Neural progenitor cell (in vitro differentiated cells): ENCODE data around the gene PTPRK.

Experiments used
- EZH2 ChIP-seq: fragments of 200-600 bp; sonication (generic); IDR thresholded peaks from 2 replicates; pipeline ENCODE4 v1.6.1; 2017; ENCODE audit warnings: antibody characterized with exemption, mild to moderate bottlenecking, moderate library complexity
- EZH2phosphoT487 ChIP-seq: fragments of 200-600 bp; sonication (generic); IDR thresholded peaks from 2 replicates; pipeline ENCODE4 v1.6.1; 2017; ENCODE audit warnings: antibody characterized with exemption
- TF ChIP-seq, protein P1 (sequence below): fragments of 200-600 bp; sonication (generic); IDR thresholded peaks from 2 replicates; pipeline ENCODE4 v1.5.1; 2017; ENCODE audit warnings: antibody characterized with exemption, mild to moderate bottlenecking

DNA sequence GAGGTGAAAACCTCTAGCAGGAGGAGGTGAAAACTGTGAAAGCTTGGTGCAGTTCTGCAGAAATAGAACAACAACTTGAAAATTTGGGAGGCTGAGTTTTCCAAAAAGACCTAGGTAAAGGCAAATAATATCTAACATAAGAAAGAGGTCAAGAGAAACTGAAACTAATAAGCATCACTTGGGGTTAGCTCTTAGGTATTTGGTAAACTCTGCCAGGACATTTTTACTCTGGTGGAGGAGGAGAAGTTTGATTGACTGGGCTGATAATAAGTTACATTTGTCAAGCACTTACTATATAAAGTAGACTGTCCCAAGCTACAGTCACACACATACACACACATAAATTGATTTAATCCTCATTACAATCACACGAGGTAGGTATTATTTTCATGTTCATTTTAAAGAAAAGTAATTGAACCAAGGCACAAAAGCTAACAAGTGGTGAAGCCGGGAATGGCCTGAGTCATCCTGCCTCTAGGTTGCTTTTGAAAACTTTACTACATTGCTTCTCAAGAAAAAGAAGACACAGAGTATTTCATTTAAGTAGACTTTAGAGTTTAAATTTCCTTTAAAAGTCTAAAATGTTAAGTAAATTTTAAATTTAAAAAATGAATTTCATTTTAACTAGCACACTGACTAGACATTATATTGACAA, 275.5 kb downstream of the PTPRK start:
- TF ChIP-seq, protein P1, sequence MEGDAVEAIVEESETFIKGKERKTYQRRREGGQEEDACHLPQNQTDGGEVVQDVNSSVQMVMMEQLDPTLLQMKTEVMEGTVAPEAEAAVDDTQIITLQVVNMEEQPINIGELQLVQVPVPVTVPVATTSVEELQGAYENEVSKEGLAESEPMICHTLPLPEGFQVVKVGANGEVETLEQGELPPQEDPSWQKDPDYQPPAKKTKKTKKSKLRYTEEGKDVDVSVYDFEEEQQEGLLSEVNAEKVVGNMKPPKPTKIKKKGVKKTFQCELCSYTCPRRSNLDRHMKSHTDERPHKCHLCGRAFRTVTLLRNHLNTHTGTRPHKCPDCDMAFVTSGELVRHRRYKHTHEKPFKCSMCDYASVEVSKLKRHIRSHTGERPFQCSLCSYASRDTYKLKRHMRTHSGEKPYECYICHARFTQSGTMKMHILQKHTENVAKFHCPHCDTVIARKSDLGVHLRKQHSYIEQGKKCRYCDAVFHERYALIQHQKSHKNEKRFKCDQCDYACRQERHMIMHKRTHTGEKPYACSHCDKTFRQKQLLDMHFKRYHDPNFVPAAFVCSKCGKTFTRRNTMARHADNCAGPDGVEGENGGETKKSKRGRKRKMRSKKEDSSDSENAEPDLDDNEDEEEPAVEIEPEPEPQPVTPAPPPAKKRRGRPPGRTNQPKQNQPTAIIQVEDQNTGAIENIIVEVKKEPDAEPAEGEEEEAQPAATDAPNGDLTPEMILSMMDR = no peak
- TF ChIP-seq EZH2 (no peak), EZH2phosphoT487 (no peak)
